Measurements from ENCODE around the gene BCL2L12.
A peak's percentile ranks its signal among the peaks of the same experiment; 100 is the strongest.
"Not testable (repeated sequence)": the region's sequence is repeated elsewhere in the genome, so short reads cannot be mapped to it uniquely, and the experiment has no call there.

The BCL2L12 gene

DNA sequence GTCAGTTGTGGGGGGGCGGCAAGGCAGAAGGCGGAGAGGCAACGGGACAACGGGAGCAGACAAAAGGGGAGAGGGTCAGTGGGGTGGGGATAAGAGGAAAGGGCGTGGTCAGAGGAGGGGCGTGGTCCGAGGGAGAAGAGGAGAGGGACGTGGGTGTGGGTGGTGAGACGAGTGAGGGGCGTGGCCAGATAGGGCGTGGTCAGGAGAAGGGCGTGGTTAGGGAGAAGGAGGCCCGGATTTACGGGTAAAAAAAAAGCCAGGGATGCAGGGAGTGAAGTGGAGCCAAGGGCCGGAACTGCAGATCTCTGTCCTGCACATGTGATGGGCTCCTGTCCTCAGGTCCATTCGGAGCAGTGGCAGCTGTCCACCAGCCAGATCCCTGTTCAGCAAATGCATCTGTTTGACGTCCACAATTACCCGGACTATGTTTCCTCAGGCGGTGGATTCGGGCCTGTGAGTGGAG lies 46.7 kb downstream of the BCL2L12 start:
- DNase-seq (ENCODE audit: low read depth, low spot score) = no peak

DNA sequence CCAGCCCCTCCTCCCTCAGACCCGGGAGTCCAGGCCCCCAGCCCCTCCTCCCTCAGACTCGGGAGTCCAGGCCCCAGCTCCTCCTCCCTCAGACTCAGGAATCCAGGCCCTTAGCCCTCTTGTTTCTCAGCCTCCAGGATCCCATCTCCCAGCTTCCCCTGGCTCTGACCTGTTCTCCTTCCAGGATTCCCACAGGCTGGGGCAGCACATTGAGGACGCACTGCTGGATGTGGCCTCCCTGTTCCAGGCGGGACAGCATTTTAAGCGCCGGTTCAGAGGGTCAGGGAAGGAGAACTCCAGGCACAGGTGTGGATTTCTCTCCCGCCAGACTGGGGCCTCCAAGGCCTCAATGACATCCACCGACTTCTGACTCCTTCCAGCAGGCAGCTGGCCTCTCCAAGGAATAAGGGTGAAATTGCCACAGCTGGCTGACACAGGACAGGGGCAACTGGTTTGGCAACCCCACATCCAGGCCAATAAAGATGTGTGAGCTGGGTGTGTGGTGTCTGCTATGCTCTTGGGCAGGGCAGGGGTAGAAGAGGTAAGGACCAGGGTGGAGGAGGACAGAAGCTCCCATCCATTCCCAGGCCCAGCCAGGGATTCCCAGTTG lies 47.6 kb downstream of the BCL2L12 start:
- no peak for DNase-seq (ENCODE audit: low read depth, low spot score)

GRCh38 chr19:49716154-49716553 lies 50.4 kb downstream of the BCL2L12 start:
- DNase-seq (ENCODE audit: low read depth, low spot score) = no peak

DNA sequence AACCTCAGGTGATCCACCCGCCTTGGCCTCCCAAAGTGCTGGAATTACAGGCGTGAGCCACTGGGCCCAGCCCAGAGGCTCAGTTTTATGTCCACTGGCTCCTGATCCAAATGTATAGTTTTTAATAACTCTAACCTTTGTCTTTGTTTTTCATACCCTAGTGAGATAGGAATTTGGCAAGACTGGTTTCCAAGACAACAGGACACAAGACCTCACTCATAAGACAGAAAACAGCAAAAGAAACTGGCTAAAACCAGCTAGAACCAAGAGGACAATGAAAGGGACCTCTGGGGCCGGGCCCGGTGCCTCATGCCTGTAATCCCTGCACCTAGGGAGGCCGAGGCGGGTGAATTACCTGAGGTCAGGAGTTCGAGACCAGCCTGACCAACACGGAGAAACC lies 52.8 kb downstream of the BCL2L12 start:
- DNase-seq (ENCODE audit: low read depth, low spot score) = peak; percentile 45

GRCh38 chr19:49718991-49719390 lies 53.3 kb downstream of the BCL2L12 start:
- DNase-seq (ENCODE audit: low read depth, low spot score) = no peak

DNA sequence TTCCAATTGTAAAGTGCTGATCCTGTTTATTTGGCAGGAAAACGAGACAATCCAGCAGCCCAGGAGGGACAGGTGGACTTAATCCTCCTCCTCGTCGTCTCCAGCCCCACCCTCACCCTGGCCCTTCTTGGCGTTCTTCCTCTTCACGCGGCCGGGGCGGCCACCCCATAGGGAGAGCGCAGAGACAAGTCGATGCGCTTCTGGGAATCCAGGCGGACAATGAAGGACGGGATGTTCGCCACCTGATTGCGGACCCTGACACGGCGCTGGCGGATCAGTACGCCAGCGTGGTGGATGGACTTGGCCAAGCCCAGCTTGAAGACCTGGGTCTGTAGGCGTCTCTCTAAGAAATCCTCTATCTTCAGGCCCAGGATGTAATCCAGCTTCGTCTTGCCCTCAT lies 53.7 kb downstream of the BCL2L12 start:
- not testable (repeated sequence) for DNase-seq (ENCODE audit: low read depth, low spot score)

Measured in astrocyte of the hippocampus (primary cell).